H9 (cell line): ENCODE results near the gene CELF3. TPM values are rescaled to one million over a fixed set of nuclear protein-coding genes. Genes with fewer than 3 reads are reported as not detected.
A peak's percentile ranks its signal among the peaks of the same experiment; 100 is the strongest.

Experiments
- DNase-seq: peaks from one replicate; pipeline ENCODE4 v3.0.0-alpha.2; 2017
- H2AFZ ChIP-seq: one replicate; pipeline ENCODE4 v1.6.1; 2013; ENCODE audit warnings: mild to moderate bottlenecking, low read length, control low read depth, moderate library complexity
- H2AK5ac ChIP-seq: 2 replicates; pipeline ENCODE4 v1.6.1; 2013; ENCODE audit warnings: low read length, control low read depth, mixed read lengths; ENCODE audit not compliant: insufficient read length
- H2BK120ac ChIP-seq: one replicate; pipeline ENCODE4 v1.6.1; 2013; ENCODE audit warnings: low read depth, mild to moderate bottlenecking, low read length, control low read depth, inconsistent platforms; ENCODE audit not compliant: poor library complexity, severe bottlenecking
- H2BK12ac ChIP-seq: 2 replicates; pipeline ENCODE4 v1.6.1; 2013; ENCODE audit warnings: low read length, control low read depth, mixed read lengths, low read depth; ENCODE audit not compliant: insufficient read length
- H2BK15ac ChIP-seq: 2 replicates; pipeline ENCODE4 v1.6.1; 2013; ENCODE audit warnings: low read depth, low read length, control low read depth
- H2BK20ac ChIP-seq: one replicate; pipeline ENCODE4 v1.6.1; 2013; ENCODE audit warnings: low read depth, mild to moderate bottlenecking, low read length, control low read depth, inconsistent platforms; ENCODE audit not compliant: poor library complexity, severe bottlenecking
- H2BK5ac ChIP-seq: 2 replicates; pipeline ENCODE4 v1.6.1; 2013; ENCODE audit warnings: low read length, control low read depth, mixed read lengths; ENCODE audit not compliant: insufficient read length
- H3K14ac ChIP-seq: 2 replicates; pipeline ENCODE4 v1.6.1; 2013; ENCODE audit warnings: low read length, control low read depth; ENCODE audit not compliant: insufficient read depth
- H3K18ac ChIP-seq: 2 replicates; pipeline ENCODE4 v1.6.1; 2013; ENCODE audit warnings: low read depth, mild to moderate bottlenecking, mixed read lengths, low read length, control low read depth; ENCODE audit not compliant: insufficient read length
- H3K23ac ChIP-seq: 2 replicates; pipeline ENCODE4 v1.6.1; 2013; ENCODE audit warnings: low read length, control low read depth, mixed read lengths, low read depth; ENCODE audit not compliant: insufficient read length
- H3K23me2 ChIP-seq: 2 replicates; pipeline ENCODE4 v1.6.1; 2013; ENCODE audit warnings: low read depth, mild to moderate bottlenecking, mixed read lengths, low read length, control low read depth; ENCODE audit not compliant: insufficient read length, poor library complexity, severe bottlenecking
- H3K27ac ChIP-seq: 2 replicates; pipeline ENCODE4 v1.5.1; 2013; ENCODE audit warnings: low read length, control low read depth, mixed read lengths, low read depth; ENCODE audit not compliant: insufficient read length
- H3K27me3 ChIP-seq: 2 replicates; pipeline ENCODE4 v1.6.1; 2013; ENCODE audit warnings: low read length, control low read depth, inconsistent platforms; ENCODE audit not compliant: insufficient read depth
- H3K4ac ChIP-seq: 2 replicates; pipeline ENCODE4 v1.6.1; 2013; ENCODE audit warnings: low read depth, mild to moderate bottlenecking, control low read depth, inconsistent platforms, low read length, moderate library complexity
- H3K4me1 ChIP-seq: 2 replicates; pipeline ENCODE4 v1.6.1; 2013; ENCODE audit warnings: low read length, control low read depth, inconsistent platforms; ENCODE audit not compliant: insufficient read depth
- H3K4me2 ChIP-seq: 2 replicates; pipeline ENCODE4 v1.6.1; 2013; ENCODE audit warnings: low read length, control low read depth, mixed read lengths; ENCODE audit not compliant: insufficient read length, insufficient read depth
- H3K56ac ChIP-seq: 2 replicates; pipeline ENCODE4 v1.6.1; 2013; ENCODE audit warnings: low read depth, mild to moderate bottlenecking, mixed read lengths, low read length, control low read depth; ENCODE audit not compliant: insufficient read length
- H3K79me1 ChIP-seq: 2 replicates; pipeline ENCODE4 v1.6.1; 2013; ENCODE audit warnings: low read depth, mild to moderate bottlenecking, moderate library complexity, low read length, control low read depth, inconsistent platforms; ENCODE audit not compliant: insufficient read depth, poor library complexity, severe bottlenecking
- H3K79me2 ChIP-seq: 2 replicates; pipeline ENCODE4 v1.6.1; 2013; ENCODE audit warnings: low read length, control low read depth, inconsistent platforms; ENCODE audit not compliant: insufficient read depth
- H3K9ac ChIP-seq: 2 replicates; pipeline ENCODE4 v1.6.1; 2013; ENCODE audit warnings: low read length, control low read depth, mixed read lengths; ENCODE audit not compliant: insufficient read length; ENCODE audit errors: extremely low read depth
- H3K9me3 ChIP-seq: one replicate; pipeline ENCODE4 v1.6.1; 2013; ENCODE audit warnings: low read depth, low read length, inconsistent platforms; ENCODE audit not compliant: control insufficient read depth
- H3T11ph ChIP-seq: one replicate; pipeline ENCODE4 v1.6.1; 2013; ENCODE audit warnings: mild to moderate bottlenecking, low read length, control low read depth, inconsistent platforms
- H4K20me1 ChIP-seq: one replicate; pipeline ENCODE4 v1.6.1; 2013; ENCODE audit not compliant: control insufficient read depth, insufficient read length, insufficient read depth
- H4K5ac ChIP-seq: 2 replicates; pipeline ENCODE4 v1.6.1; 2013; ENCODE audit warnings: low read depth, mild to moderate bottlenecking, mixed read lengths, low read length, control low read depth; ENCODE audit not compliant: insufficient read length
- H4K8ac ChIP-seq: replicated peaks from 2 replicates; pipeline ENCODE4 v1.6.1; 2013; ENCODE audit warnings: low read length, control low read depth, mixed read lengths, low read depth; ENCODE audit not compliant: insufficient read length
- H4K91ac ChIP-seq: 2 replicates; pipeline ENCODE4 v1.6.1; 2013; ENCODE audit warnings: low read depth, mild to moderate bottlenecking, moderate library complexity, mixed read lengths, low read length, control low read depth; ENCODE audit not compliant: insufficient read length
- H3K27ac Mint-ChIP-seq, 3 experiments: 2 replicates in 2 of 3; 3 replicates in 1 of 3; pipeline ENCODE4 v1.8.0; 2020 to 2021; ENCODE audit warnings: mixed read lengths in 3 of 3, mild to moderate bottlenecking in 1 of 3, moderate library complexity in 1 of 3
- H3K27me3 Mint-ChIP-seq: 2 replicates; pipeline ENCODE4 v1.8.0; 2021; ENCODE audit warnings: low read depth, mild to moderate bottlenecking, moderate library complexity, mixed read lengths
- H3K36me3 Mint-ChIP-seq, 3 experiments: 2 replicates in 2 of 3; 3 replicates in 1 of 3; pipeline ENCODE4 v1.8.0; 2020 to 2021; ENCODE audit warnings: low read depth in 3 of 3, mixed read lengths in 3 of 3; ENCODE audit not compliant: insufficient read depth in 1 of 3
- H3K4me1 Mint-ChIP-seq, 2 experiments: 2 replicates each; pipeline ENCODE4 v1.8.0; 2020; ENCODE audit warnings: mixed read lengths in 2 of 2
- H3K4me3 Mint-ChIP-seq, 2 experiments: 2 replicates in 1 of 2; 3 replicates in 1 of 2; pipeline ENCODE4 v1.8.0; 2020 to 2021; ENCODE audit warnings: mild to moderate bottlenecking in 2 of 2, mixed read lengths in 2 of 2, moderate library complexity in 1 of 2
- H3K9me3 Mint-ChIP-seq, 2 experiments: 2 replicates in 1 of 2; 3 replicates in 1 of 2; pipeline ENCODE4 v1.8.0; 2020; ENCODE audit warnings: mild to moderate bottlenecking in 2 of 2, mixed read lengths in 2 of 2, moderate library complexity in 1 of 2
- WGBS: extraction: QIAGEN DNeasy Blood & Tissue Kit; methylation state at CpG from one replicate; pipeline ENCODE4 v1.1.7; 2013; ENCODE audit warnings: missing lambda C conversion rate, low lambda C conversion rate, mixed read lengths; ENCODE audit not compliant: insufficient read length; ENCODE audit errors: extremely low coverage; 5-methylcytosine and 5-hydroxymethylcytosine counted together
- total RNA-seq: library from RNA; stranded (reverse); gene quantifications from 2 replicates; pipeline ENCODE4 v1.2.1, GENCODE V29; 2021
- TF ChIP-seq, protein P1 (sequence below): fragments of 200-600 bp; sonication (generic); conservative IDR thresholded peaks from 3 replicates; pipeline ENCODE4 v1.8.0; 2021; ENCODE audit warnings: antibody characterized with exemption, mild to moderate bottlenecking

Gene CELF3
- total RNA-seq, 1 experiment from 2014 or later = 0.90 TPM

- no peak overlapping the region for H3T11ph ChIP-seq
Observed at GRCh38 chr1:151704246-151704645, 12.4 kb downstream of the CELF3 start.

More at GRCh38 chr1:151704246-151704645, 12.4 kb downstream of the CELF3 start:
- WGBS = no CpG with 5 or more reads among the region's 4 CpGs
- Histone ChIP-seq H3K56ac (no peak overlapping the region), H3K79me2 (no peaks in the 10 kb centered on the region), H4K91ac (no peak overlapping the region), H3K23ac (no peak overlapping the region), H2BK12ac (no peak overlapping the region), H3K4me2 (no peak overlapping the region), H3K18ac (no peak overlapping the region), H2BK5ac (no peak overlapping the region), H3K9ac (no peak overlapping the region), H4K20me1 (no peaks in the 10 kb centered on the region), H3K27me3 (no peaks in the 10 kb centered on the region), H4K8ac (no peak overlapping the region), H3K14ac (no peak overlapping the region; the same call in 1 of the 2 replicates), H2BK15ac (no peak overlapping the region), H2BK20ac (no peak overlapping the region), H4K5ac (no peak overlapping the region), H2AFZ (no peak overlapping the region), H2AK5ac (no peak overlapping the region), H3K79me1 (no peaks in the 10 kb centered on the region), H3K27ac (no peak overlapping the region), H3K4me1 (no peaks in the 10 kb centered on the region), H3K23me2 (no peaks in the 10 kb centered on the region), H2BK120ac (no peak overlapping the region), H3K4ac (no peak overlapping the region), H3K9me3 (no peaks in the 10 kb centered on the region)
- Mint-ChIP-seq H3K27ac (peak overlapping the region; percentile 8 to 77 (median 34); a peak in 2 of 7 replicates), H3K4me1 (peaks cover 4 to 10% of the 10 kb centered on the region in 2 experiments; a peak in 3 of 4 replicates), H3K9me3 (no peaks in the 10 kb centered on the region), H3K36me3 (peaks cover under 1 to 19% (median 18%) of the 10 kb centered on the region in 3 experiments; a peak in 6 of 7 replicates), H3K27me3 (no peaks in the 10 kb centered on the region), H3K4me3 (no peak overlapping the region)
- TF ChIP-seq, protein P1, sequence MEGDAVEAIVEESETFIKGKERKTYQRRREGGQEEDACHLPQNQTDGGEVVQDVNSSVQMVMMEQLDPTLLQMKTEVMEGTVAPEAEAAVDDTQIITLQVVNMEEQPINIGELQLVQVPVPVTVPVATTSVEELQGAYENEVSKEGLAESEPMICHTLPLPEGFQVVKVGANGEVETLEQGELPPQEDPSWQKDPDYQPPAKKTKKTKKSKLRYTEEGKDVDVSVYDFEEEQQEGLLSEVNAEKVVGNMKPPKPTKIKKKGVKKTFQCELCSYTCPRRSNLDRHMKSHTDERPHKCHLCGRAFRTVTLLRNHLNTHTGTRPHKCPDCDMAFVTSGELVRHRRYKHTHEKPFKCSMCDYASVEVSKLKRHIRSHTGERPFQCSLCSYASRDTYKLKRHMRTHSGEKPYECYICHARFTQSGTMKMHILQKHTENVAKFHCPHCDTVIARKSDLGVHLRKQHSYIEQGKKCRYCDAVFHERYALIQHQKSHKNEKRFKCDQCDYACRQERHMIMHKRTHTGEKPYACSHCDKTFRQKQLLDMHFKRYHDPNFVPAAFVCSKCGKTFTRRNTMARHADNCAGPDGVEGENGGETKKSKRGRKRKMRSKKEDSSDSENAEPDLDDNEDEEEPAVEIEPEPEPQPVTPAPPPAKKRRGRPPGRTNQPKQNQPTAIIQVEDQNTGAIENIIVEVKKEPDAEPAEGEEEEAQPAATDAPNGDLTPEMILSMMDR = no peak
- DNase-seq = no peak
